D721Med (cell line): Measurements from ENCODE around the gene FERD3L.

ENCODE experiments used
- DNase-seq: peaks from one replicate; pipeline ENCODE4 v3.0.0; 2011; ENCODE audit warnings: low spot score; ENCODE audit not compliant: insufficient read length
- FAIRE-seq: peaks from 2 replicates; lab custom pipeline; 2011; peaks lifted over from hg19 to GRCh38; lab: Jason Lieb, UNC
- CTCF ChIP-seq: IDR thresholded peaks from 2 replicates; pipeline ENCODE4 v1.5.1; 2012; ENCODE audit warnings: mild to moderate bottlenecking, control low read depth; ENCODE audit not compliant: insufficient read depth; ENCODE audit errors: missing control alignments

The FERD3L gene

GRCh38 chr7:19146699-19147098 lies 1.5 kb upstream of the FERD3L start:
- TF ChIP-seq CTCF, result no peak
- DNase-seq (no peak), FAIRE-seq (no peak)

GRCh38 chr7:19145434-19146115 lies 354 bp upstream of the FERD3L start:
- DNase-seq (no peak), FAIRE-seq (no peak)
- no peak for TF ChIP-seq CTCF

- FAIRE-seq (no peak), DNase-seq (no peak)
- TF ChIP-seq CTCF, result no peak
Measured at GRCh38 chr7:19143881-19144574, 1.2 kb downstream of the FERD3L start.

- FAIRE-seq (no peak), DNase-seq (no peak)
- no peak for TF ChIP-seq CTCF
Measured at GRCh38 chr7:19139706-19140327, 5.4 kb downstream of the FERD3L start.

- FAIRE-seq (no peak), DNase-seq (no peak)
- TF ChIP-seq CTCF, result no peak
Measured at GRCh38 chr7:19133886-19134285, 11.3 kb downstream of the FERD3L start.

- DNase-seq, result no peak
- TF ChIP-seq CTCF, result no peak
- FAIRE-seq, result no peak
Measured at GRCh38 chr7:19133390-19133789, 11.8 kb downstream of the FERD3L start.
